Ectodermal cell (in vitro differentiated cells): ENCODE results near the gene AAK1.
"Not testable (repeated sequence)": the region's sequence is repeated elsewhere in the genome, so short reads cannot be mapped to it uniquely, and the experiment has no call there.

Source experiments
- H3K27ac ChIP-seq: 2 replicates; pipeline ENCODE4 v1.7.0; 2013; ENCODE audit warnings: mild to moderate bottlenecking, low read depth, low read length; ENCODE audit not compliant: insufficient read depth, poor library complexity, severe bottlenecking
- H3K27me3 ChIP-seq: 2 replicates; pipeline ENCODE4 v1.7.0; 2013; ENCODE audit warnings: mild to moderate bottlenecking, low read length; ENCODE audit not compliant: insufficient read depth, control insufficient read depth, poor library complexity, severe bottlenecking
- H3K36me3 ChIP-seq: one replicate; pipeline ENCODE4 v1.7.0; 2013; ENCODE audit warnings: low read length; ENCODE audit not compliant: control insufficient read depth, insufficient read depth
- H3K4me1 ChIP-seq: one replicate; pipeline ENCODE4 v1.7.0; 2013; ENCODE audit warnings: low read length; ENCODE audit not compliant: control insufficient read depth, insufficient read depth
- H3K4me3 ChIP-seq: 2 replicates; pipeline ENCODE4 v1.7.0; 2013; ENCODE audit warnings: low read depth, low read length, control low read depth; ENCODE audit not compliant: insufficient read depth
- H3K9me3 ChIP-seq: 2 replicates; pipeline ENCODE4 v1.7.0; 2013; ENCODE audit warnings: mild to moderate bottlenecking, low read length, moderate library complexity; ENCODE audit not compliant: control insufficient read depth
- WGBS, 2 experiments: methylation state at CpG; one replicate each; pipeline ENCODE4 v1.1.7; 2013; ENCODE audit warnings: missing lambda C conversion rate in 2 of 2; 5-methylcytosine and 5-hydroxymethylcytosine counted together

Gene AAK1

GRCh38 chr2:69629921-69630608, 13.5 kb downstream of the AAK1 start:
- no peak overlapping the region for H3K4me3 ChIP-seq
- no peaks in the 10 kb centered on the region for H3K4me1 ChIP-seq
- no peaks in the 10 kb centered on the region for H3K9me3 ChIP-seq
- WGBS, 2 experiments: 90 to 93% methylated on average over 5 of the region's 6 CpGs
- no peaks in the 10 kb centered on the region for H3K27me3 ChIP-seq
- H3K27ac ChIP-seq: no peak overlapping the region
- no peaks in the 10 kb centered on the region for H3K36me3 ChIP-seq

GRCh38 chr2:69628325-69629021, 15.1 kb downstream of the AAK1 start:
- no peak overlapping the region for H3K4me3 ChIP-seq
- WGBS, 2 experiments: 92 to 97% methylated on average over 4 of the region's 4 CpGs
- no peaks in the 10 kb centered on the region for H3K9me3 ChIP-seq
- no peaks in the 10 kb centered on the region for H3K4me1 ChIP-seq
- no peaks in the 10 kb centered on the region for H3K36me3 ChIP-seq
- no peaks in the 10 kb centered on the region for H3K27me3 ChIP-seq
- H3K27ac ChIP-seq: no peak overlapping the region

- Histone ChIP-seq H3K36me3 (no peaks in the 10 kb centered on the region), H3K27ac (no peak overlapping the region), H3K27me3 (no peaks in the 10 kb centered on the region), H3K9me3 (no peaks in the 10 kb centered on the region), H3K4me3 (no peak overlapping the region), H3K4me1 (no peaks in the 10 kb centered on the region)
- WGBS, 2 experiments: 93 to 96% methylated on average over 5 to 7 of the region's 7 CpGs
Measured at GRCh38 chr2:69625078-69625795, 18.3 kb downstream of the AAK1 start.

GRCh38 chr2:69624611-69625010, 18.9 kb downstream of the AAK1 start:
- Histone ChIP-seq H3K9me3 (no peaks in the 10 kb centered on the region), H3K27me3 (no peaks in the 10 kb centered on the region), H3K27ac (no peak overlapping the region), H3K4me3 (no peak overlapping the region), H3K36me3 (no peaks in the 10 kb centered on the region), H3K4me1 (no peaks in the 10 kb centered on the region)
- 100% methylated on average over 1 of the region's 1 CpG for WGBS, 2 experiments

- no peak overlapping the region for H3K27ac ChIP-seq
Measured at GRCh38 chr2:69624131-69624530, 19.4 kb downstream of the AAK1 start.

GRCh38 chr2:69623236-69623635, 20.3 kb downstream of the AAK1 start:
- no peaks in the 10 kb centered on the region for H3K36me3 ChIP-seq
- H3K27me3 ChIP-seq: no peaks in the 10 kb centered on the region
- H3K4me1 ChIP-seq: no peaks in the 10 kb centered on the region
- 93 to 96% methylated on average over 7 of the region's 7 CpGs for WGBS, 2 experiments
- no peak overlapping the region for H3K4me3 ChIP-seq
- H3K9me3 ChIP-seq: no peaks in the 10 kb centered on the region
- H3K27ac ChIP-seq: no peak overlapping the region

More at GRCh38 chr2:69624131-69624530, 19.4 kb downstream of the AAK1 start:
- Histone ChIP-seq H3K9me3 (no peaks in the 10 kb centered on the region), H3K27me3 (no peaks in the 10 kb centered on the region), H3K4me1 (no peaks in the 10 kb centered on the region), H3K36me3 (no peaks in the 10 kb centered on the region), H3K4me3 (no peak overlapping the region)
- no CpG with 5 or more reads among the region's 1 CpG for WGBS, 2 experiments

GRCh38 chr2:69622805-69623204, 20.7 kb downstream of the AAK1 start:
- not testable (repeated sequence) for H3K9me3 ChIP-seq, H3K4me3 ChIP-seq, H3K4me1 ChIP-seq, H3K27me3 ChIP-seq, H3K36me3 ChIP-seq, H3K27ac ChIP-seq
- 96 to 97% methylated on average over 10 of the region's 10 CpGs for WGBS, 2 experiments

GRCh38 chr2:69622017-69622540, 21.5 kb downstream of the AAK1 start:
- not testable (repeated sequence) for H3K27ac ChIP-seq, H3K36me3 ChIP-seq, H3K4me3 ChIP-seq, H3K4me1 ChIP-seq, H3K9me3 ChIP-seq, H3K27me3 ChIP-seq
- WGBS, 2 experiments: 96% methylated on average over 29 of the region's 29 CpGs

GRCh38 chr2:69621440-69621839, 22.1 kb downstream of the AAK1 start:
- WGBS, 2 experiments: 93 to 96% methylated on average over 3 of the region's 3 CpGs
- Histone ChIP-seq H3K4me3 (no peak overlapping the region), H3K36me3 (no peaks in the 10 kb centered on the region), H3K27ac (no peak overlapping the region), H3K9me3 (no peaks in the 10 kb centered on the region), H3K4me1 (no peaks in the 10 kb centered on the region), H3K27me3 (no peaks in the 10 kb centered on the region)

- Histone ChIP-seq H3K9me3 (no peaks in the 10 kb centered on the region), H3K4me3 (no peak overlapping the region), H3K27me3 (no peaks in the 10 kb centered on the region), H3K4me1 (no peaks in the 10 kb centered on the region), H3K27ac (no peak overlapping the region), H3K36me3 (no peaks in the 10 kb centered on the region)
- WGBS, 2 experiments: 93 to 95% methylated on average over 7 of the region's 7 CpGs
Measured at GRCh38 chr2:69620870-69621269, 22.7 kb downstream of the AAK1 start.
